Measurements from ENCODE around the gene LILRA6. TPM values are rescaled to one million over a fixed set of nuclear protein-coding genes. Genes with fewer than 3 reads are reported as not detected.
"Not testable (repeated sequence)": the region's sequence is repeated elsewhere in the genome, so short reads cannot be mapped to it uniquely, and the experiment has no call there.

The LILRA6 gene
- total RNA-seq = 10 to 100 TPM in 1 of 5 experiments, 1 to 10 TPM in 1, under 1 TPM in 3; 0.24 to 27.0 (median 0.97) TPM
- under 1 TPM; 0.12 to 0.36 TPM for polyA plus RNA-seq
- not detected for total RNA-seq

DNA sequence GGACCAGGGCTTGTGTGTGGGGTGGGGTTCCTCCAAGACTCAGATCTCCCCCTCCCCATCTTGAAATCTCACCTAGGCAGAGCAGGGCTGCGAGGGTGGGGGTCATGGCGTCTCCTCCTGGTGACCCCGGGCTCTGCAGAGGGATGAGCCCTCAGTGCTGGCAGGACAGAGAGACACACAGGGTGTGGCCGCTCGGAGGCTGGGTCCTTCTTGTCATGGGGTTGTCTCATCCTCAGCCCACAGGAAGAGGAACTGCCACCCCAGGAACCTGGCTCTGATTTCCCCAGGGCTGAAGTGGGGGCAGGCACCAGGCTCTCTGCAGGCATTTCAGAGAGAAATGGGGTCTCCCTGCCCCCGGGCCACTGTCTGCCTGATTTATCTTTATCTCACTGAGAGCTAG lies at the start of gene LILRA6:
TSS of gene LILRA6 (minus strand) at position 145 of the 400 bp plus-strand sequence.
- H3K36me3 ChIP-seq (ENCODE audit: control insufficient read depth in 2 of 3, insufficient read depth in 3 of 3, low read length in 3 of 3); H3K27me3 ChIP-seq (ENCODE audit: control insufficient read depth in 2 of 2, insufficient read depth in 2 of 2, low read length in 2 of 2); DNase-seq; H3K27ac ChIP-seq (ENCODE audit: low read depth, low read length); CTCF ChIA-PET; H3K4me1 Mint-ChIP-seq; H3K36me3 Mint-ChIP-seq; H3K4me3 Mint-ChIP-seq; H3K4me1 ChIP-seq (ENCODE audit: control insufficient read depth in 2 of 2, insufficient read depth in 2 of 2, low read length in 2 of 2); H3K9me3 Mint-ChIP-seq; H3K4me3 ChIP-seq (ENCODE audit: low read length); POLR2A ChIA-PET; H3K9me3 ChIP-seq (ENCODE audit: control insufficient read depth in 2 of 3, low read length in 3 of 3); intact Hi-C loops (cut with micrococcal nuclease); H3K27ac Mint-ChIP-seq: not testable (repeated sequence)
- ATAC-seq = peak; percentile 90
- H3K27me3 Mint-ChIP-seq = peaks cover 0 to 13% (median 0%) of the 10 kb centered on the region in 5 donors

DNA sequence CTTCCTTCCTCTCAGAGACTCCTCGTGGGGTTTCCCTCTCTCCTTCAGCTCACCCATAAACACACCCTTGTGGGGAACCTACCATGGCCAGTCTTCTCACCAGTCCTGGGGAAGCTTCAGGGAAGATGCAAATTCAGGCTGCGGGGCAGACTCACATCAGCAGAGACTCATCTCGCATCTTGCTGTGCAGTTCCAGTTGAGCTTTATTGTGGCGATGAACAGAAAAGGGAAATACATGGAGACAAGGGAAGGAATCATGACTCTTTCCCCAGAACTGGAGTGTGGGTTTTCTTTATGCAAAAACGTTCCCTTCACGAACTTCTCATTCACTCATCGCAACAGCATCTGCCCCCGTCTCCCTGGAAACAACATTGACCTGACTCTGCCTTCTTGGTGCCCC lies 46.6 kb upstream of the LILRA6 start:
- H3K4me3 Mint-ChIP-seq; H3K27me3 ChIP-seq (ENCODE audit: control insufficient read depth in 2 of 2, insufficient read depth in 2 of 2, low read length in 2 of 2); intact Hi-C loops (cut with micrococcal nuclease); H3K27ac Mint-ChIP-seq; DNase-seq; H3K4me1 Mint-ChIP-seq; H3K4me3 ChIP-seq (ENCODE audit: low read length); H3K36me3 ChIP-seq (ENCODE audit: control insufficient read depth in 2 of 3, insufficient read depth in 3 of 3, low read length in 3 of 3); H3K36me3 Mint-ChIP-seq; H3K4me1 ChIP-seq (ENCODE audit: control insufficient read depth in 2 of 2, insufficient read depth in 2 of 2, low read length in 2 of 2); ATAC-seq; H3K27ac ChIP-seq (ENCODE audit: low read depth, low read length); CTCF ChIA-PET; POLR2A ChIA-PET; H3K9me3 ChIP-seq (ENCODE audit: control insufficient read depth in 2 of 3, low read length in 3 of 3): not testable (repeated sequence)
- Mint-ChIP-seq H3K9me3 (peaks cover 0 to 10% (median 0%) of the 10 kb centered on the region in 11 donors), H3K27me3 (peaks cover 9 to 28% (median 20%) of the 10 kb centered on the region in 5 donors)

DNA sequence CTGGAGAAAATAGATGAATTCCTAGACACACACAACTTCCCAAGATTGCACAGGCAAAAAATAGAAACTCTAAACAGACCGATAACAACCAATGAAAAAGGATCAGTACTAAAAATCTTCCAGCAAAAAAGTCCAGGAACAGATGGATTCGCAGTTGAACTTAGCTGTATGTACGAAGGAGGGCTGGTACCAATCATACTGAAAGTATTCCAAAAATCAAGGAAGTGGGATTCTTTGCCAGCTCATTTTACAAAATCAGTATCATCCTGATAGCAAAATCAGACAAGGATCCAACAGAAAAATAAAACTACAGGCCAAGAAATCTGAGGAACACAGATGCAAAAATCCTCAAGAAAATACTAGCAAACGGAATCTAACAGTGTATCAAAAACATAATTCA lies 44.9 kb upstream of the LILRA6 start:
- intact Hi-C loops (cut with micrococcal nuclease) = no loop called here
- Mint-ChIP-seq H3K27me3 (peaks cover under 1 to 23% (median 15%) of the 10 kb centered on the region in 5 donors), H3K36me3 (peaks cover 0 to 5% (median 0%) of the 10 kb centered on the region in 5 donors), H3K9me3 (peaks cover 0 to 1% (median 0%) of the 10 kb centered on the region in 11 donors), H3K27ac (no peak overlapping the region), H3K4me1 (peaks cover 0 to 10% (median 6%) of the 10 kb centered on the region in 7 donors), H3K4me3 (no peak overlapping the region)
- no peaks in the 10 kb centered on the region for H3K4me1 ChIP-seq (ENCODE audit: control insufficient read depth in 2 of 2, insufficient read depth in 2 of 2, low read length in 2 of 2)
- H3K9me3 ChIP-seq (ENCODE audit: control insufficient read depth in 2 of 3, low read length in 3 of 3) = no peaks in the 10 kb centered on the region
- H3K27ac ChIP-seq (ENCODE audit: low read depth, low read length) = no peak overlapping the region
- no peaks in the 10 kb centered on the region for H3K27me3 ChIP-seq (ENCODE audit: control insufficient read depth in 2 of 2, insufficient read depth in 2 of 2, low read length in 2 of 2)
- ATAC-seq (no peak), DNase-seq (no peak)
- ChIA-PET POLR2A (no interaction called here), CTCF (no interaction called here)
- no peaks in the 10 kb centered on the region for H3K36me3 ChIP-seq (ENCODE audit: control insufficient read depth in 2 of 3, insufficient read depth in 3 of 3, low read length in 3 of 3)
- H3K4me3 ChIP-seq (ENCODE audit: low read length) = no peak overlapping the region

DNA sequence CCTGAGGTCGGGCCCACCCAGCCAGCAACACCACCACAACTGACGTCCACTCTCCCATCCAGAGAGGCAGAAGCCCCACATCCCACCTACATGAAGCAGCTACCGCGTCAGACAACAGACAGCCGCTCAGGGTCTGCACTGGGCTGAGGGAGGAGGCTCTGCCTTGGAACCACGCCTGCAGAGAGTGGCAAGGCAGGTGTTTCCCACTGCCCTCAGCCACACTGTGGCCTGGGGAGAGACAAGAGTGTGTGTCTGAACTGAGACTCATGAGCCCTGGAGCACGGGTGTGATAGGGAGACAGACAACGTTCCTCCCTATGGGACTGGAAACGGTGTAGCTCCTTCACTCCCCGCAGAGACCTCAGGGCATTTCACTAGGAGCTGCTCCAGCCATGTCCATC lies 43.7 kb upstream of the LILRA6 start:
- CTCF ChIA-PET; intact Hi-C loops (cut with micrococcal nuclease); H3K4me3 Mint-ChIP-seq; H3K27ac Mint-ChIP-seq; H3K4me1 ChIP-seq (ENCODE audit: control insufficient read depth in 2 of 2, insufficient read depth in 2 of 2, low read length in 2 of 2); H3K36me3 Mint-ChIP-seq; POLR2A ChIA-PET; H3K27ac ChIP-seq (ENCODE audit: low read depth, low read length); DNase-seq; H3K9me3 Mint-ChIP-seq; H3K4me3 ChIP-seq (ENCODE audit: low read length); H3K27me3 ChIP-seq (ENCODE audit: control insufficient read depth in 2 of 2, insufficient read depth in 2 of 2, low read length in 2 of 2); H3K36me3 ChIP-seq (ENCODE audit: control insufficient read depth in 2 of 3, insufficient read depth in 3 of 3, low read length in 3 of 3); H3K9me3 ChIP-seq (ENCODE audit: control insufficient read depth in 2 of 3, low read length in 3 of 3): not testable (repeated sequence)
- peak; percentile 41 for ATAC-seq
- Mint-ChIP-seq H3K4me1 (peaks cover 0 to 13% (median 8%) of the 10 kb centered on the region in 7 donors), H3K27me3 (peaks cover 9 to 33% (median 17%) of the 10 kb centered on the region in 5 donors)

DNA sequence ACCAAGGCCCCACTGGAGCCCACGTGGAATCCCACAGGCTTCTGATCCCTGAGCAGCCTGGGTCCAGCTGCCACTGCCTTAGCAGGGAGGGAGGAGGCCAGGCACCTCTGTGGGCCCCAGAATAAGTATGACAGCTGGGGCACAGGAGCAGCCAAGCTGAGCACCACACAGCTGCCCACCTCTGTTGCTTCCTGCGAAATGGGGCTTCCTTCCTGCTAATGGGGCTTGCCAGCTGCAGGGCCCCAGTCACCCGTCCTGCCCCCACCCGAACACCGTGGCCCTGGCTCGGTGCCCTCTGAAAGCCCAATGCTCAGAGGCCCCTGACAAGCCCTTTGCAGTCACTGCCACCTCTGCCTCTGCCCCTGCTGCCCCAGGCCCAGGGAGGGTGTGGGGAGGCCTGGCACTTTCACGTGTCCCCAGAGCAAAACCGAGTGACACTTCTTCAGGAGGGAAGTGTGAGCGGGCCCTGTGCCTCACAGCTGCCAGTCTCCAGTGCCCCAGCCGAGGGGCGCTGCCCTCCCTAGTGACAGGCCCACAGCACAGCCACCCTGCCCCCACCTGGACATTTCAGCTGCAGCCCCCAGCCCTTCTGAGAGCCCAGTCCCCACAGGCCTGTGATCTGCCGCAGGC lies 43.0 kb upstream of the LILRA6 start:
- H3K27ac Mint-ChIP-seq; H3K4me3 ChIP-seq (ENCODE audit: low read length); DNase-seq; H3K27me3 ChIP-seq (ENCODE audit: control insufficient read depth in 2 of 2, insufficient read depth in 2 of 2, low read length in 2 of 2); H3K36me3 ChIP-seq (ENCODE audit: control insufficient read depth in 2 of 3, insufficient read depth in 3 of 3, low read length in 3 of 3); H3K4me3 Mint-ChIP-seq; H3K9me3 ChIP-seq (ENCODE audit: control insufficient read depth in 2 of 3, low read length in 3 of 3); H3K9me3 Mint-ChIP-seq; H3K4me1 ChIP-seq (ENCODE audit: control insufficient read depth in 2 of 2, insufficient read depth in 2 of 2, low read length in 2 of 2); CTCF ChIA-PET; POLR2A ChIA-PET; intact Hi-C loops (cut with micrococcal nuclease); H3K36me3 Mint-ChIP-seq; H3K27ac ChIP-seq (ENCODE audit: low read depth, low read length): not testable (repeated sequence)
- ATAC-seq = peak; percentile 65
- Mint-ChIP-seq H3K27me3 (peaks cover 16 to 40% (median 20%) of the 10 kb centered on the region in 5 donors), H3K4me1 (peaks cover 0 to 16% (median 8%) of the 10 kb centered on the region in 7 donors)

DNA sequence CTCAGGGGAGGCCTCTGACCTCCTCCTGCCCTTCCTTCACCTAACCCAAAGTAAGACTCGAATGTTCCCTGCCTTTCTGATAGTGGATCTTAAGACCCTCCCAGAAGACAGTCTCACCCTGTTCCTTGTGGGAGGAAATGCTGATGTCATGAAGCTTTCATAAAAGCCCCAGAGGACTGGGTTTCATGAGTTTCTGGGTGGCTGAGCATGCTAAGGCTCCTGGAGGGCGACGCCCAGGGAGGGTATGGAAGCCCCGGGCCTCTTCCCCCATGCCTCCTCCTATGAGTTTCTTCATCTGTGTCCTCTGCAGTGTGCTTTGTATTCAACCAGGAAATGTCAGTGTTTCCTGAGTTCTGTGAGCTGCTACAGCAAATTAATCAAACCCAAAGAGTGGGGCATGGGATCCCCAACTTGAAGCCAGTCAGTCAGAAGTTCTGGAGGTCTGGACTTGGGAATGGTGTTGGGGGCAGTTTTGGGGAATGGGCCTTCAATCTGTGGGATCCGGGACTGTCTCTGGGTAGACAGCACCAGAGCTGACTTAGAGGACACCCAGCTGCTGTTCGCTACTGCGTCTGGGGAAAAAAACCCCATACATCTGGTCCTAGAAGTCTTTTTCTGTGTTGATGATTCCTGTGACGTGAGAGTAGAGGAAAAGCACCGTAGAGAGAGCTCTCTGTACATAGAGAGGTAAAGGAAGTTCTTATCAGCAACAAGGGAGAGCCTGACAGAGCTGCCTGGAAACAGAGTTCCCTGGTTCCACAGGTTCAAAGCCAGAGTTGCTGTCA lies 40.3 kb upstream of the LILRA6 start:
- H3K4me3 ChIP-seq (ENCODE audit: low read length) = no peak overlapping the region
- H3K9me3 Mint-ChIP-seq = no peaks in the 10 kb centered on the region
- no peaks in the 10 kb centered on the region for H3K9me3 ChIP-seq (ENCODE audit: control insufficient read depth in 2 of 3, low read length in 3 of 3)
- no peak overlapping the region for H3K4me3 Mint-ChIP-seq
- no peak for DNase-seq
- peak; percentile 27 for ATAC-seq
- peaks cover 0 to 5% (median 0%) of the 10 kb centered on the region in 5 donors for H3K36me3 Mint-ChIP-seq
- ChIA-PET CTCF (no interaction called here), POLR2A (no interaction called here)
- H3K27ac Mint-ChIP-seq = no peak overlapping the region
- H3K36me3 ChIP-seq (ENCODE audit: control insufficient read depth in 2 of 3, insufficient read depth in 3 of 3, low read length in 3 of 3) = no peaks in the 10 kb centered on the region
- intact Hi-C loops (cut with micrococcal nuclease) = no loop called here
- H3K27me3 Mint-ChIP-seq = peaks cover 27 to 38% (median 28%) of the 10 kb centered on the region in 5 donors
- no peak overlapping the region for H3K27ac ChIP-seq (ENCODE audit: low read depth, low read length)
- no peaks in the 10 kb centered on the region for H3K4me1 ChIP-seq (ENCODE audit: control insufficient read depth in 2 of 2, insufficient read depth in 2 of 2, low read length in 2 of 2)
- H3K4me1 Mint-ChIP-seq = peaks cover 0 to 11% (median 8%) of the 10 kb centered on the region in 7 donors
- H3K27me3 ChIP-seq (ENCODE audit: control insufficient read depth in 2 of 2, insufficient read depth in 2 of 2, low read length in 2 of 2) = no peaks in the 10 kb centered on the region

DNA sequence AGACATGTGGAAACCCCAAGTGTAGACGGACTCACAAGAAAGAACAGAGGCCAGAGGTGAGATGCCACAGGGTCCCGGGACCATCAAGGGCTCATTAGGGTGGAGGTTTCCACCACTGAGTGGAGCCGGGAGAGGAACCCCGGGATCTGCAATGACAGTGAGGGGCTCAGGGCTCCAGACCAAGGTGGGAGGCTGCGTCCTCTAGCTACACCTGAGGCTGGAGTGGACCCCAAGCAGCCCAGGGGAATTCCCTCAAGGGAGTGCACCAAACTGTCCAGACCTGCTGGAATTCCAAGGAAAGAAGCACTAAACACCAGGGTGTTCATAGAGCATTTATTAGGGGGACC lies 39.1 kb upstream of the LILRA6 start:
- H3K27ac Mint-ChIP-seq; H3K27ac ChIP-seq (ENCODE audit: low read depth, low read length); H3K9me3 Mint-ChIP-seq; H3K9me3 ChIP-seq (ENCODE audit: control insufficient read depth in 2 of 3, low read length in 3 of 3); POLR2A ChIA-PET; H3K4me3 ChIP-seq (ENCODE audit: low read length); ATAC-seq; H3K36me3 ChIP-seq (ENCODE audit: control insufficient read depth in 2 of 3, insufficient read depth in 3 of 3, low read length in 3 of 3); DNase-seq; H3K36me3 Mint-ChIP-seq; intact Hi-C loops (cut with micrococcal nuclease); H3K4me1 ChIP-seq (ENCODE audit: control insufficient read depth in 2 of 2, insufficient read depth in 2 of 2, low read length in 2 of 2); H3K27me3 ChIP-seq (ENCODE audit: control insufficient read depth in 2 of 2, insufficient read depth in 2 of 2, low read length in 2 of 2); H3K4me3 Mint-ChIP-seq: not testable (repeated sequence)
- Mint-ChIP-seq H3K4me1 (peaks cover 0 to 11% (median 6%) of the 10 kb centered on the region in 7 donors), H3K27me3 (peaks cover 27 to 34% (median 28%) of the 10 kb centered on the region in 5 donors)
- CTCF ChIA-PET = interaction anchor here (0.6 kb wide), 1 partner anchor 384 kb away, joined by 3 read pairs; no protein-coding TSS in a partner anchor

Data from naive thymus-derived CD4-positive, alpha-beta T cell (primary cell).